GM12801 (cell line): ENCODE results near the gene COL19A1.

ENCODE experiments used
- TF ChIP-seq, protein P1 (sequence below): IDR thresholded peaks from one replicate; pipeline ENCODE4 v1.5.1; 2011; ENCODE audit warnings: control low read depth; ENCODE audit not compliant: insufficient read length; ENCODE audit errors: extremely low read depth

Gene COL19A1

GRCh38 chr6:69866351-69866769, at the start of gene COL19A1:
Gene COL19A1, plus strand, starts transcription at chr6:69866556. Its CDS starts 13,012 bp downstream, at chr6:69879568.
- TF ChIP-seq, protein P1, sequence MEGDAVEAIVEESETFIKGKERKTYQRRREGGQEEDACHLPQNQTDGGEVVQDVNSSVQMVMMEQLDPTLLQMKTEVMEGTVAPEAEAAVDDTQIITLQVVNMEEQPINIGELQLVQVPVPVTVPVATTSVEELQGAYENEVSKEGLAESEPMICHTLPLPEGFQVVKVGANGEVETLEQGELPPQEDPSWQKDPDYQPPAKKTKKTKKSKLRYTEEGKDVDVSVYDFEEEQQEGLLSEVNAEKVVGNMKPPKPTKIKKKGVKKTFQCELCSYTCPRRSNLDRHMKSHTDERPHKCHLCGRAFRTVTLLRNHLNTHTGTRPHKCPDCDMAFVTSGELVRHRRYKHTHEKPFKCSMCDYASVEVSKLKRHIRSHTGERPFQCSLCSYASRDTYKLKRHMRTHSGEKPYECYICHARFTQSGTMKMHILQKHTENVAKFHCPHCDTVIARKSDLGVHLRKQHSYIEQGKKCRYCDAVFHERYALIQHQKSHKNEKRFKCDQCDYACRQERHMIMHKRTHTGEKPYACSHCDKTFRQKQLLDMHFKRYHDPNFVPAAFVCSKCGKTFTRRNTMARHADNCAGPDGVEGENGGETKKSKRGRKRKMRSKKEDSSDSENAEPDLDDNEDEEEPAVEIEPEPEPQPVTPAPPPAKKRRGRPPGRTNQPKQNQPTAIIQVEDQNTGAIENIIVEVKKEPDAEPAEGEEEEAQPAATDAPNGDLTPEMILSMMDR = no peak

DNA sequence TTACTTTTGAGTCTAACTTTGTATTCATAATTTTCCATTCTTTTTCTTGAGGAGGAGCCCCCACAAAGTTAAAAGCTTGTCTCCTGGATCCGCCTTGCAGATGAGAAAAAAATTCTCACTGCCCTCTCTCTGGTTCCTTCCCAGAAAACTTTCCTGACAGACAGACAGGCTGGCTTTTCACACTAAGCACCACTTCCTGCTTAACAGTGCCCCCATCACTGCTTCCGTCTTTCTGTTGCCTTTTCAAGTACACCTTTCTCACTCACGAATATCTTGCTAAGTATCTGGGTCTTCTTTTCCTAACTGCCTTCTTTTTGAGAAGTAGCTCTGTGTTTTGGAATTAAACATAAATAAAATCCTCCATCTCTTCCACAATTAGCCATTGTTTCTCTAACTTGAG, 49.8 kb upstream of the COL19A1 start:
- TF ChIP-seq, protein P1 = no peak

DNA sequence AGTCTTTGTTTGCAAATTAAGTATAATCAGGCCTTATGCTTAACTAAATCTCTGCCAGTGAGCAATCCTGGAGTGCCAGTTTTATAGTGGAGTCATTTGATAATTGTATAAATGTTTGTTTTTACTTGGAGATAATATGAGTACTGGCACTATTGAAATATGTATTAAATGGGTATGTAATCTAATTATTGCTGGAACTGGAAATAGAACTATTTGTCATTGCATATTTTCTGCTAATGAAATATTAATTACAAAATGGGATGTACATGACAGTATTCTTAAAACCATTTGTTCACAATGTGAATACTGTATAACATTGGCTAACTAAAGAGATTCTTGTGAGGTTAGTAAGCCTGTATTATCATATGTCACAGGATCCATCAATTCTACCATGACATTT, 49.0 kb upstream of the COL19A1 start:
- TF ChIP-seq, protein P1 = no peak

DNA sequence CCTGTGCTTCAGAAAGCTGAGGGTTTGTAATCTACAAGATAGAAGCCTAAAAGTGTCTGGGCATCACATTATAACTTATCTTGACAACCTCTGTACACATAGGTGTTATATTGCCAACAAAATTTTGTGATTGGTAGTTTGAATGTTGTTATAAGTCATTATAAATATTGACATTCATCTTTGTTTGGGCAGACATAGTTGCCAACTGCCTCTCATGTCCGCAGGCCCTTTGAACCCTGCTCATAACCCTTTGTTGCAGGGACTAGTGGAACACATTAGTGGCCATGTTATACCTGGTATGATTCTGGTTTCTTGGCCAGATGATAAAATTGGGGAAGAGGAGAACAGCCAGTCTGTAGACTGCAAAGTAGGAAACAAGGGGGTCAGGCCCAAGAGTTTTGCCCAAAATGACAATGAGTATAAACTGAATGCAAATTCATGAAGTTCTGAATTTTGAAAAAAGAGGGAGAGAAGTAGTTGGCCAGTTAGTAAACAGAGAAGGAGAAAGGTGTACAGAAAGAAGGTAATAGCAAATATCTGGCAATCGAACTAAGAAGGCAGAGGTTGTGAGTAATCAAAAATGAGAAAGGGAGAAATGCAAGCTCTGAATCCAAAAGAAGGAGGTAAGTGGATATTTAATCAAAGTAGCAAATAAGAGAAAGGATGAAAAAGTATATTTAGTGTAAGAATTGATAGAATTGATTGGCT, 48.0 kb upstream of the COL19A1 start:
- TF ChIP-seq, protein P1 = no peak

DNA sequence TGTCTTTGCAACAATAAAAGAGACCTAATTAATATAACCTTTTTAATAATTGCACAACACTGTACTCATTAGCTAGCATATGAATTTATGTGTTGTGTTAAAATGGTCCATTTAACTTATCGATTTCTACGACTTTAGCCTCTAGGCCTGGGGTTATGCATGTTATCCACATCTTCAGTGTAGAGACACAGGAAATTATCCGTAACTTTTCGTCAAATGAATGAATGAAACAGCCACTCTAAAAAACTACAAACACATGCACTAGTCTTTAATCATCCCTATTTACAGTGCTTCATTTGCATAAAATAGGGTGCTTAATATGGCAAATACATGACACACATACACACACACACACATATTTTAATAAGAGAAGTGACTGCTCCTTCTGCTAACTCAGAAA, 47.2 kb upstream of the COL19A1 start:
- TF ChIP-seq, protein P1 = no peak

GRCh38 chr6:69820018-69820417, 46.3 kb upstream of the COL19A1 start:
- TF ChIP-seq, protein P1 = no peak

- TF ChIP-seq, protein P1 = no peak
Observed at GRCh38 chr6:69820438-69820837, 45.9 kb upstream of the COL19A1 start.
